H1 (cell line): ENCODE results near the gene ANKUB1. TPM values are rescaled to one million over a fixed set of nuclear protein-coding genes. Genes with fewer than 3 reads are reported as not detected.

Source experiments
- CTCF ChIA-PET: fragments of 300-600 bp; sonication (Branson Sonifier 250); formaldehyde crosslinking; loops from one replicate; lab custom pipeline; 2021; ENCODE audit not compliant: partially characterized antibody; lab: Charles Lee
- POLR2A ChIA-PET: fragments of 300-600 bp; sonication (Branson Sonifier 250); formaldehyde crosslinking; loops from one replicate; lab custom pipeline; 2021; ENCODE audit warnings: inconsistent platforms; ENCODE audit not compliant: partially characterized antibody; lab: Charles Lee
- DNase-seq, 2 experiments: peaks; one replicate each; pipeline versions ENCODE4 v3.0.0 to v3.0.0-alpha.2; 2010 to 2022; ENCODE audit warnings: low spot score in 2 of 2, low read depth in 1 of 2, mixed read lengths in 1 of 2
- FAIRE-seq: peaks from 2 replicates; lab custom pipeline; 2011; peaks lifted over from hg19 to GRCh38; lab: Jason Lieb, UNC
- H2AFZ ChIP-seq: 2 replicates; pipeline ENCODE4 v1.8.1; 2012; ENCODE audit warnings: low read length, inconsistent platforms
- H2AK5ac ChIP-seq: 2 replicates; pipeline ENCODE4 v1.6.1; 2013; ENCODE audit warnings: low read depth, low read length
- H2BK120ac ChIP-seq: replicated peaks from 2 replicates; pipeline ENCODE3; 2013; ENCODE audit warnings: low read depth, low read length, inconsistent platforms
- H2BK12ac ChIP-seq: 2 replicates; pipeline ENCODE4 v1.6.1; 2013; ENCODE audit warnings: low read depth, low read length
- H2BK15ac ChIP-seq: 2 replicates; pipeline ENCODE4 v1.6.1; 2013; ENCODE audit warnings: low read length
- H2BK20ac ChIP-seq: 2 replicates; pipeline ENCODE4 v1.6.1; 2013; ENCODE audit warnings: low read length
- H2BK5ac ChIP-seq: 2 replicates; pipeline ENCODE4 v1.6.1; 2013; ENCODE audit warnings: low read depth, low read length
- H3K14ac ChIP-seq: 2 replicates; pipeline ENCODE4 v1.6.1; 2013; ENCODE audit warnings: inconsistent platforms; ENCODE audit not compliant: insufficient read length
- H3K18ac ChIP-seq: 2 replicates; pipeline ENCODE4 v1.6.1; 2013; ENCODE audit warnings: low read length; ENCODE audit errors: extremely low read depth
- H3K23ac ChIP-seq: 2 replicates; pipeline ENCODE4 v1.6.1; 2013; ENCODE audit warnings: inconsistent platforms; ENCODE audit not compliant: insufficient read length
- H3K23me2 ChIP-seq: 2 replicates; pipeline ENCODE4 v1.6.1; 2013; ENCODE audit warnings: low read depth, low read length
- H3K27ac ChIP-seq: 2 replicates; pipeline ENCODE4 v1.6.1; 2011; ENCODE audit warnings: low read depth, low read length, inconsistent platforms
- H3K27me3 ChIP-seq, 4 experiments: replicated peaks in 1 of 4; 1 replicate in 1 of 4; 2 replicates in 3 of 4; pipeline versions ENCODE4 v1.6.1 to v1.8.1; 2011 to 2013; ENCODE audit warnings: low read length in 3 of 4, mild to moderate bottlenecking in 3 of 4, inconsistent platforms in 2 of 4, mixed read lengths in 2 of 4, moderate library complexity in 1 of 4; ENCODE audit not compliant: control insufficient read depth in 3 of 4, insufficient read depth in 3 of 4; ENCODE audit errors: extremely low read depth in 1 of 4
- H3K36me3 ChIP-seq, 4 experiments: 2 replicates each; pipeline versions ENCODE4 v1.6.1 to v1.8.1; 2011 to 2013; ENCODE audit warnings: mild to moderate bottlenecking in 4 of 4, low read length in 3 of 4, moderate library complexity in 2 of 4, control low read depth in 1 of 4, inconsistent platforms in 1 of 4; ENCODE audit not compliant: insufficient read depth in 4 of 4, control insufficient read depth in 2 of 4
- H3K4ac ChIP-seq: replicated peaks from 2 replicates; pipeline ENCODE3; 2013; ENCODE audit warnings: low read length, low read depth, mixed read lengths, inconsistent platforms; ENCODE audit not compliant: insufficient read length
- H3K4me1 ChIP-seq, 4 experiments: replicated peaks in 1 of 4; 1 replicate in 1 of 4; 2 replicates in 3 of 4; pipeline versions ENCODE4 v1.6.1 to v1.8.1; 2011 to 2013; ENCODE audit warnings: low read length in 3 of 4, inconsistent platforms in 2 of 4, mixed read lengths in 1 of 4; ENCODE audit not compliant: insufficient read depth in 4 of 4, control insufficient read depth in 3 of 4
- H3K4me2 ChIP-seq, 2 experiments: 2 replicates each; pipeline versions ENCODE4 v1.6.1 to v1.8.1; 2011 to 2013; ENCODE audit warnings: low read depth in 2 of 2, low read length in 2 of 2, control low read depth in 1 of 2, inconsistent platforms in 1 of 2, mild to moderate bottlenecking in 1 of 2; ENCODE audit not compliant: insufficient read depth in 1 of 2
- H3K4me3 ChIP-seq, 4 experiments: fragments of 200-600, 300-600 bp in 1 of 4; sonication (generic), shearing (Covaris generic), sonication (Bioruptor Twin) in 1 of 4; 2 replicates each; pipeline versions ENCODE4 v1.5.1 to v1.8.1; 2011 to 2016; ENCODE audit warnings: low read length in 4 of 4, low read depth in 3 of 4, control low read depth in 2 of 4, inconsistent platforms in 2 of 4, mild to moderate bottlenecking in 2 of 4, mixed read lengths in 1 of 4, moderate library complexity in 1 of 4; ENCODE audit not compliant: insufficient read depth in 2 of 4; ENCODE audit errors: extremely low read depth in 1 of 4
- H3K56ac ChIP-seq: replicated peaks from 2 replicates; pipeline ENCODE3; 2013; ENCODE audit warnings: low read depth, mild to moderate bottlenecking, mixed read lengths, low read length, inconsistent platforms; ENCODE audit not compliant: insufficient read length
- H3K79me1 ChIP-seq: 2 replicates; pipeline ENCODE4 v1.6.1; 2013; ENCODE audit warnings: low read depth, low read length, control low read depth
- H3K79me2 ChIP-seq, 2 experiments: 2 replicates each; pipeline versions ENCODE4 v1.6.1 to v1.8.1; 2012 to 2013; ENCODE audit warnings: low read length in 2 of 2, mild to moderate bottlenecking in 2 of 2, inconsistent platforms in 1 of 2; ENCODE audit not compliant: insufficient read depth in 2 of 2, control insufficient read depth in 1 of 2
- H3K9ac ChIP-seq, 4 experiments: replicated peaks in 1 of 4; 1 replicate in 1 of 4; 2 replicates in 3 of 4; pipeline versions ENCODE4 v1.6.1 to v1.8.1; 2011 to 2013; ENCODE audit warnings: low read depth in 3 of 4, low read length in 3 of 4, control low read depth in 2 of 4, mild to moderate bottlenecking in 2 of 4, moderate library complexity in 2 of 4, inconsistent platforms in 1 of 4; ENCODE audit errors: extremely low read depth in 1 of 4
- H3K9me3 ChIP-seq, 2 experiments: 2 replicates each; pipeline versions ENCODE4 v1.6.1 to v1.8.1; 2012 to 2013; ENCODE audit warnings: mild to moderate bottlenecking in 2 of 2, moderate library complexity in 2 of 2, control low read depth in 1 of 2, inconsistent platforms in 1 of 2, low read depth in 1 of 2, low read length in 1 of 2, mixed read lengths in 1 of 2; ENCODE audit not compliant: insufficient read depth in 2 of 2
- H4K20me1 ChIP-seq, 2 experiments: replicated peaks in 1 of 2; 2 replicates each; pipeline versions ENCODE3 to v1.8.1; 2011 to 2013; ENCODE audit warnings: inconsistent platforms in 2 of 2, low read length in 2 of 2, mild to moderate bottlenecking in 1 of 2; ENCODE audit not compliant: insufficient read depth in 2 of 2, control insufficient read depth in 1 of 2
- H4K5ac ChIP-seq: 2 replicates; pipeline ENCODE4 v1.6.1; 2013; ENCODE audit warnings: low read length, low read depth, mixed read lengths, inconsistent platforms; ENCODE audit not compliant: insufficient read length
- H4K8ac ChIP-seq: 2 replicates; pipeline ENCODE4 v1.8.0; 2013; ENCODE audit warnings: mild to moderate bottlenecking, moderate library complexity, low read length, inconsistent platforms; ENCODE audit not compliant: insufficient read depth; ENCODE audit errors: extremely low read depth
- H4K91ac ChIP-seq: replicated peaks from 2 replicates; pipeline ENCODE3; 2013; ENCODE audit warnings: low read length, mixed read lengths, inconsistent platforms; ENCODE audit not compliant: insufficient read length
- BCL11A ChIP-seq, 2 experiments: IDR thresholded peaks; one replicate each; pipeline ENCODE4 v1.6.1; 2011; ENCODE audit warnings: low read depth in 2 of 2, low read length in 2 of 2, mild to moderate bottlenecking in 2 of 2
- CBX5 ChIP-seq: fragments of 300-800, 300-1000 bp; sonication (generic); IDR thresholded peaks from 2 replicates; pipeline ENCODE4 v1.7.1; 2016; ENCODE audit warnings: antibody characterized with exemption, low read length, low read depth
- CBX8 ChIP-seq: fragments of 300-800, 300-1000 bp; sonication (generic); IDR thresholded peaks from 2 replicates; pipeline ENCODE4 v1.7.1; 2016; ENCODE audit warnings: low read depth, low read length, borderline replicate concordance
- GABPA ChIP-seq: IDR thresholded peaks from 2 replicates; pipeline ENCODE4 v1.6.1; 2011; ENCODE audit warnings: mild to moderate bottlenecking, low read length, moderate library complexity, borderline replicate concordance; ENCODE audit not compliant: insufficient read depth
- NANOG ChIP-seq: IDR thresholded peaks from 2 replicates; pipeline ENCODE4 v1.6.1; 2011; ENCODE audit warnings: low read length, low read depth, mild to moderate bottlenecking, inconsistent platforms; ENCODE audit not compliant: insufficient read depth, poor library complexity, severe bottlenecking
- NRF1 ChIP-seq: IDR thresholded peaks from 2 replicates; pipeline ENCODE4 v1.6.1; 2011; ENCODE audit warnings: mild to moderate bottlenecking, low read depth, low read length, improper control_type of control experiment
- PHF8 ChIP-seq: fragments of 200-600 bp; sonication (generic); conservative IDR thresholded peaks from 2 replicates; pipeline ENCODE4 v1.7.1; 2012; ENCODE audit warnings: low read depth, mild to moderate bottlenecking, inconsistent platforms, low read length, moderate library complexity
- RAD21 ChIP-seq, 2 experiments: IDR thresholded peaks in 1 of 2; conservative IDR thresholded peaks in 1 of 2; 2 replicates each; pipeline ENCODE4 v1.6.1; 2011; ENCODE audit warnings: low read depth in 2 of 2, low read length in 2 of 2, improper control_type of control experiment in 1 of 2, inconsistent platforms in 1 of 2, mild to moderate bottlenecking in 1 of 2, moderate library complexity in 1 of 2
- RBBP5 ChIP-seq: IDR thresholded peaks from 2 replicates; pipeline ENCODE4 v1.7.1; 2012; ENCODE audit warnings: low read depth, mild to moderate bottlenecking, inconsistent platforms, low read length, moderate library complexity, borderline replicate concordance
- SP1 ChIP-seq: IDR thresholded peaks from 2 replicates; pipeline ENCODE4 v1.6.1; 2011; ENCODE audit warnings: low read depth, low read length
- TCF12 ChIP-seq: IDR thresholded peaks from 2 replicates; pipeline ENCODE4 v1.6.1; 2011; ENCODE audit warnings: low read depth, mild to moderate bottlenecking, low read length
- polyA plus RNA-seq, 7 experiments: library from polyadenylated mRNA; depleted of rRNA in 3 of 7; stranded (reverse) in 5 of 7; unstranded in 2 of 7; fragments of >200 nt in 5 of 7; fragments of 200-250 nt in 2 of 7; gene quantifications; 1 replicate in 5 of 7; 2 replicates in 1 of 7; 4 replicates in 1 of 7; pipeline versions ENCODE4 v1.2.1 to v1.2.3, GENCODE V29; 2011 to 2013; ENCODE audit warnings: missing spikeins in 2 of 7, mixed read lengths in 2 of 7
- total RNA-seq: library from RNA; stranded (reverse); fragmentation: NEBNext Ultra II Directional; extraction: Animal tissue kit (Norgen Biotek cat#: 25700); gene quantifications from 2 replicates; pipeline ENCODE4 v1.2.1, GENCODE V29; 2021
- TF ChIP-seq, protein P1 (sequence below), 3 experiments: IDR thresholded peaks; 1 replicate in 2 of 3; 2 replicates in 1 of 3; pipeline versions ENCODE4 v1.5.1 to v1.6.1; 2011; ENCODE audit warnings: low read length in 3 of 3, mild to moderate bottlenecking in 3 of 3, inconsistent platforms in 2 of 3, low read depth in 1 of 3, moderate library complexity in 1 of 3; ENCODE audit not compliant: insufficient read depth in 1 of 3; ENCODE audit errors: control extremely low read depth in 1 of 3

ANKUB1 gene
- total and polyA plus RNA-seq, 2 of the 8 experiments (the other 6 are each of a cell fraction or from before 2014, with no cell fraction given), result not detected

DNA sequence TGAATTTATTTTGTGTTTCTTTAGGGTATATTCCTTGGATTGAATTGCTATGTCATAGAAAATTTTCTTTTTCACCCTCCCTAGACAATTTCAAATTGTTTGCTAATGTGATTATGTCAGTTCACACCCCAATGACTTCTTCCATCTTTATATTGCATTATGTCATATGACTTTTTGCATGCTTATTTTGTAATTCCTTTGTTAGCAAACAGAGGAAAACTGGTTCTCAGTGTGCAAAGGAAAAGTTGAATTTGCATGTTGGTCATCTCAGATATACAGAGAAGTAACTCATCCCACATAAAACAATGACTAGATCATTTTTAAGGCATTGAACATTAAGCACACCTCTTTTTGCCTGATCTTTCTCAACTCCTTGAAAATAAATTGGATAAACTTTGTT is 17.3 kb upstream of the ANKUB1 start:
- Histone ChIP-seq H3K18ac (no peak overlapping the region), H3K9ac (no peak overlapping the region), H3K4me3 (no peak overlapping the region), H3K79me2 (peaks cover 0 to 8% of the 10 kb centered on the region in 2 experiments; a peak in 2 of 4 replicates), H3K36me3 (no peaks in the 10 kb centered on the region), H3K14ac (no peak overlapping the region), H3K4ac (no peak overlapping the region), H4K8ac (no peak overlapping the region), H3K9me3 (no peaks in the 10 kb centered on the region), H2BK120ac (no peak overlapping the region), H3K79me1 (no peaks in the 10 kb centered on the region), H3K27me3 (no peaks in the 10 kb centered on the region), H2BK12ac (no peak overlapping the region), H4K91ac (no peak overlapping the region), H3K56ac (no peak overlapping the region), H3K23ac (no peak overlapping the region), H2AFZ (no peak overlapping the region), H3K23me2 (peaks cover 7% of the 10 kb centered on the region), H2BK20ac (no peak overlapping the region), H3K27ac (no peak overlapping the region), H3K4me2 (no peak overlapping the region), H2BK15ac (no peak overlapping the region), H4K5ac (no peak overlapping the region), H3K4me1 (peaks cover 0 to 7% (median 3%) of the 10 kb centered on the region in 4 experiments; a peak in 4 of 7 replicates), H4K20me1 (no peaks in the 10 kb centered on the region), H2BK5ac (no peak overlapping the region), H2AK5ac (no peak overlapping the region)
- ChIA-PET POLR2A (no interaction called here), CTCF (interaction anchor here (0.9 to 3.6 kb wide), 5 partner anchors 10 to 321 kb away, joined by 3 to 103 read pairs (median 13); no protein-coding TSS in a partner anchor)
- FAIRE-seq (no peak), DNase-seq (no peak)
- TF ChIP-seq CBX5 (no peak), TCF12 (no peak), NANOG (no peak), RBBP5 (no peak), GABPA (no peak), CBX8 (no peak), RAD21 (IDR thresholded peaks at IDR 0.05 in 1 of 2, conservative IDR thresholded peaks at IDR 0.05 in 1 of 2; ENCODE audit: low read depth in 2 of 2, low read length in 2 of 2) (no peak), PHF8 (no peak), SP1 (no peak), BCL11A (IDR thresholded peaks at IDR 0.05; ENCODE audit: low read depth in 2 of 2, low read length in 2 of 2) (no peak), NRF1 (no peak)
- TF ChIP-seq, protein P1, sequence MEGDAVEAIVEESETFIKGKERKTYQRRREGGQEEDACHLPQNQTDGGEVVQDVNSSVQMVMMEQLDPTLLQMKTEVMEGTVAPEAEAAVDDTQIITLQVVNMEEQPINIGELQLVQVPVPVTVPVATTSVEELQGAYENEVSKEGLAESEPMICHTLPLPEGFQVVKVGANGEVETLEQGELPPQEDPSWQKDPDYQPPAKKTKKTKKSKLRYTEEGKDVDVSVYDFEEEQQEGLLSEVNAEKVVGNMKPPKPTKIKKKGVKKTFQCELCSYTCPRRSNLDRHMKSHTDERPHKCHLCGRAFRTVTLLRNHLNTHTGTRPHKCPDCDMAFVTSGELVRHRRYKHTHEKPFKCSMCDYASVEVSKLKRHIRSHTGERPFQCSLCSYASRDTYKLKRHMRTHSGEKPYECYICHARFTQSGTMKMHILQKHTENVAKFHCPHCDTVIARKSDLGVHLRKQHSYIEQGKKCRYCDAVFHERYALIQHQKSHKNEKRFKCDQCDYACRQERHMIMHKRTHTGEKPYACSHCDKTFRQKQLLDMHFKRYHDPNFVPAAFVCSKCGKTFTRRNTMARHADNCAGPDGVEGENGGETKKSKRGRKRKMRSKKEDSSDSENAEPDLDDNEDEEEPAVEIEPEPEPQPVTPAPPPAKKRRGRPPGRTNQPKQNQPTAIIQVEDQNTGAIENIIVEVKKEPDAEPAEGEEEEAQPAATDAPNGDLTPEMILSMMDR (IDR thresholded peaks at IDR 0.05; ENCODE audit: control extremely low read depth in 1 of 3, insufficient read depth in 1 of 3, low read depth in 1 of 3, low read length in 3 of 3), result no peak
